IPS-15b (cell line): ENCODE measurements around the gene WDR91.

ENCODE experiments used
- H3K27me3 ChIP-seq: one replicate; pipeline ENCODE4 v1.6.1; 2013; ENCODE audit warnings: low read length; ENCODE audit not compliant: control insufficient read depth, insufficient read depth
- H3K36me3 ChIP-seq: one replicate; pipeline ENCODE4 v1.6.1; 2013; ENCODE audit warnings: low read length; ENCODE audit not compliant: control insufficient read depth, insufficient read depth
- H3K4me1 ChIP-seq: one replicate; pipeline ENCODE4 v1.6.1; 2013; ENCODE audit warnings: mild to moderate bottlenecking, low read length; ENCODE audit not compliant: control insufficient read depth, insufficient read depth
- H3K4me3 ChIP-seq: one replicate; pipeline ENCODE4 v1.5.1; 2013; ENCODE audit warnings: low read depth, low read length
- H3K9ac ChIP-seq: one replicate; pipeline ENCODE4 v1.6.1; 2013; ENCODE audit warnings: low read depth, mild to moderate bottlenecking, low read length
- H3K9me3 ChIP-seq: one replicate; pipeline ENCODE4 v1.6.1; 2013; ENCODE audit warnings: mild to moderate bottlenecking, low read length; ENCODE audit not compliant: control insufficient read depth, insufficient read depth

Gene WDR91

GRCh38 chr7:135162382-135163001 lies 48.8 kb downstream of the WDR91 start:
- H3K9ac ChIP-seq = no peak overlapping the region
- peaks cover 33% of the 10 kb centered on the region for H3K36me3 ChIP-seq
- no peaks in the 10 kb centered on the region for H3K9me3 ChIP-seq
- no peaks in the 10 kb centered on the region for H3K27me3 ChIP-seq
- peaks cover 5% of the 10 kb centered on the region for H3K4me1 ChIP-seq
- H3K4me3 ChIP-seq = no peak overlapping the region

DNA sequence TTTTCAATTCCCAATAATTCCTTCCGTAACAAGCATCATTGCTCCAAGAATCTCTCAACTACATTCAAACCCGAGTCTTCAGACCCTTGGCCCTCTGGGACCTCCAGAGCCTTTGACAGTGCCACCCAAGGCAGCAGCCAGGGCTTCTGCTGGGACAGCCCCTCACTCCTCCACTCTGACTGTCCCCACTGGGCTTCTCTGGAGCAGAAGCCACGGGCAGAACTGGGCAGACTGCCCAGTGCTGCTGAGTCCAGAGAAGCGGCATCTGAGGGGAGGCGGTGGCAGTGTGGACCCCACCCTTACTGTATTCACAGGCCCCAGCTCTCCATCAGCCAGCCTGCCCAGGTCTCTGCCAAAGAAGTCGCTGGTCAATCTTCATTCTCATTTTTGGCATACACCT lies 49.7 kb downstream of the WDR91 start:
- Histone ChIP-seq H3K4me3 (no peak overlapping the region), H3K9ac (no peak overlapping the region), H3K4me1 (peaks cover 5% of the 10 kb centered on the region), H3K36me3 (peaks cover 25% of the 10 kb centered on the region), H3K27me3 (no peaks in the 10 kb centered on the region), H3K9me3 (no peaks in the 10 kb centered on the region)

- no peak overlapping the region for H3K4me3 ChIP-seq
- H3K9ac ChIP-seq = no peak overlapping the region
Measured at GRCh38 chr7:135160858-135161653, 50.3 kb downstream of the WDR91 start.

DNA sequence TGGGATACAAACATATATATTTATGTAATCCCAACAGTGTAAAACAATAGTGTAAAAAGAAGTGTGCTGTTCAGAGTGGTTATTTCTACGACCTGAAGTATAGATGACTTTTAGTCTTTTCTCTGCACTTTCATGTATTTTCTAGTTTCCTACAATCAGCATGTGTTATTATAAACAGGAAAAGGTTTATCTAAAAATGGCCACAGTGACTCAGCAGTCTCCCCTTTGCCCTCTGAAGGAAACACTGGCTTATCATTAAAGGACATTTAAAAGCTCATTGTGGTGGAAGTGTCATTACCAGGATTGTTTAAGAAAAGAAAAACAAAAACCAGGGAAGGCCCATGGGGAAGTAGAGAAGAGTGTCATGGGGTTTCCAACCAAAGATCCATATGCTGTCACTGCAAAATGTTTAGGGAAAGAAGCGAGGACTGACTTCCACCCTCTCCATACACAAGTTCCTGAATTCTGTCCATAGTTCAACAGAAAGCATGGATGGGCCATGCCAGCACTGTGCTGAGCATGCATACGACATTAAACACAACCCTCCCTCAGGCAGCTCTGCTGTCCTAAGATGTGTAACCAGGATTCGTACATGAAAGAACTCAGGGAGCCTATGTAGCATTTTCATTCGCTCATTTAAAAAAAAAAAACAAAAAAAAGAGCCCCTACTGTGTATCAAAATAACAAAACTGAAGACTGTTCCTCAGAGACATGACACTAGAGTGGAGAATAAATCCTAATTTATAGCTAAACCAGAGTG lies 51.0 kb downstream of the WDR91 start:
- no peaks in the 10 kb centered on the region for H3K27me3 ChIP-seq
- peaks cover 15% of the 10 kb centered on the region for H3K36me3 ChIP-seq
- H3K9ac ChIP-seq = no peak overlapping the region
- peaks cover 5% of the 10 kb centered on the region for H3K4me1 ChIP-seq
- H3K9me3 ChIP-seq = no peaks in the 10 kb centered on the region
- H3K4me3 ChIP-seq = no peak overlapping the region

More at GRCh38 chr7:135160858-135161653, 50.3 kb downstream of the WDR91 start:
- Histone ChIP-seq H3K27me3 (no peaks in the 10 kb centered on the region), H3K36me3 (peaks cover 19% of the 10 kb centered on the region), H3K4me1 (peaks cover 5% of the 10 kb centered on the region), H3K9me3 (no peaks in the 10 kb centered on the region)

- Histone ChIP-seq H3K27me3 (no peaks in the 10 kb centered on the region), H3K9me3 (no peaks in the 10 kb centered on the region), H3K4me3 (no peak overlapping the region), H3K4me1 (peaks cover 5% of the 10 kb centered on the region), H3K9ac (no peak overlapping the region), H3K36me3 (peaks cover 11% of the 10 kb centered on the region)
Measured at GRCh38 chr7:135159359-135160085, 51.8 kb downstream of the WDR91 start.

DNA sequence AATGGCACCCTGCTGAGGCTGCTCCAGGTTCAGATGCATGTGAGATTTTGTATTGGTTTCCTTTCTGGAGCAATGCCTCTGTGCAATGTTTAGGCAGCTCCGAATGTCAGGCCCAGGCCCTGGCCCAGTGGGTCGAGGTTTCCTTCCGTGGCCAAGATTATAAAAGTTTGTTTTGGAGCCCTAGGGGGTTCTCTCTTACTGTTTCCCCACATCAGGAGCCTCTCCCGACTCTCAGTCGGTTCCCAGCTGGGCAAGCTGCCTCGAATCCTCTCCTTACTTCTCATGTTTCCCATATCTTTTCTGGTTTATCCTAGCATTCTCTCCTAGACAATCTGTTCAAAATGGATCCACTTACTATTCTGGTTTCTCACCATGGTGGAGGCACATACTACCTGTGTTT lies 52.5 kb downstream of the WDR91 start:
- H3K36me3 ChIP-seq = peaks cover 8% of the 10 kb centered on the region
- peaks cover 5% of the 10 kb centered on the region for H3K4me1 ChIP-seq
- no peaks in the 10 kb centered on the region for H3K9me3 ChIP-seq
- no peaks in the 10 kb centered on the region for H3K27me3 ChIP-seq
- H3K9ac ChIP-seq = no peak overlapping the region
- no peak overlapping the region for H3K4me3 ChIP-seq

- Histone ChIP-seq H3K9ac (no peak overlapping the region), H3K9me3 (no peaks in the 10 kb centered on the region), H3K27me3 (no peaks in the 10 kb centered on the region), H3K4me3 (no peak overlapping the region), H3K4me1 (peaks cover 5% of the 10 kb centered on the region), H3K36me3 (peaks cover 8% of the 10 kb centered on the region)
Measured at GRCh38 chr7:135158141-135158655, 53.1 kb downstream of the WDR91 start.

- Histone ChIP-seq H3K9me3 (no peaks in the 10 kb centered on the region), H3K4me3 (no peak overlapping the region), H3K4me1 (peaks cover 5% of the 10 kb centered on the region), H3K36me3 (no peaks in the 10 kb centered on the region), H3K27me3 (no peaks in the 10 kb centered on the region), H3K9ac (no peak overlapping the region)
Measured at GRCh38 chr7:135156290-135156689, 55.0 kb downstream of the WDR91 start.

- Histone ChIP-seq H3K9me3 (no peaks in the 10 kb centered on the region), H3K36me3 (no peaks in the 10 kb centered on the region), H3K4me3 (no peak overlapping the region), H3K4me1 (no peaks in the 10 kb centered on the region), H3K9ac (no peak overlapping the region), H3K27me3 (no peaks in the 10 kb centered on the region)
Measured at GRCh38 chr7:135154734-135155133, 56.6 kb downstream of the WDR91 start.

DNA sequence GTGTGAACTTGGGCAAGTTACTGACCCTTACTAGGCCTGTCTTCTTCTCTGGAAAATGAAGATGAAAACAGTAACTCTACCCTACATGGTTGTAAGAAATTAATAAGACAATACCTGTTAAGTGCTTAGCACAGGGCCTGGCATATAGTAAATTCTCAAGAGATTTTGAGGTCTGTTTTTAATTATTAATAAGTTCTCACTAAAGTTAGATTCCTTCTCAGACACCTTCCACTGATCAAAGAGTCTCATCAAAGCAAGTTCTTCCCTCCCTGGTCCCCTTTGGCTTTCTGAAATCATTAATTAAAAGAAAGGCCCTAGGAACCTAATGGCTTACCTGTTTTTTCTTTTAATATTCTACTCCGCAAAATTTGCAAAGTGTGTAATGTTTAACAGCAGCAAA lies 58.9 kb downstream of the WDR91 start:
- Histone ChIP-seq H3K9me3 (no peaks in the 10 kb centered on the region), H3K4me3 (no peak overlapping the region), H3K36me3 (no peaks in the 10 kb centered on the region), H3K27me3 (no peaks in the 10 kb centered on the region), H3K9ac (no peak overlapping the region), H3K4me1 (peaks cover 3% of the 10 kb centered on the region)

DNA sequence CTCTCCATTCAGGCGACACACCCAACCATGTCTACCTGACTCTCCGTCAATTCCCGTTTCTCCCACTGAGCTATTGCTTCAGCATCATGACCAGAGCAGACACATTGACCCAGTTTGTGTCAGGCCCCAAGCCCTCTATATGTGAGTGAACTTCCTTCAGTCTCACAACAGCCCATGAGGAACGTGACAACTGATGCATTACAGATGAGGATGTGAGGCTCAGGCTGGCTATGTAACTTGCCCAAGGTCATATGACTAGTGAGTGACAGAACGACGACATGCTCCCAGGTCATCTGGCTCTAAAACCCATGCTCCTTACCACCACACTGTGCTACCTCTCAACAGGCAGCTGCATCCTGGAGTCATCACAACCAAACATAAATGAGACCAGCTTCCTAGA lies 59.8 kb downstream of the WDR91 start:
- Histone ChIP-seq H3K4me3 (no peak overlapping the region), H3K27me3 (no peaks in the 10 kb centered on the region), H3K9me3 (no peaks in the 10 kb centered on the region), H3K36me3 (no peaks in the 10 kb centered on the region), H3K4me1 (peaks cover 7% of the 10 kb centered on the region), H3K9ac (no peak overlapping the region)
